HepG2 (cell line): ENCODE data around the gene PBX2. TPM values are rescaled to one million over a fixed set of nuclear protein-coding genes. Genes with fewer than 3 reads are reported as not detected.

Source experiments
- ATAC-seq: fragments of 200-7000 bp; cut with Tn5 transposase; 3 replicates; pipeline ENCODE4 v1.9.1; 2020; ENCODE audit warnings: mild to moderate bottlenecking, moderate library complexity
- BruUV-seq: library from RNA; stranded (reverse); fragments of 400-500 nt; replicated peaks from 2 replicates; lab custom pipeline; 2021; lab: Mats Ljungman, UMichigan
- CTCF ChIA-PET: fragments of 300-600 bp; formaldehyde crosslinking; extraction: SDS; loops from one replicate; lab custom pipeline; 2021; ENCODE audit warnings: low total read pairs, inconsistent platforms, low intra/inter-chr PET ratio; lab: Yijun Ruan, JAX
- POLR2A ChIA-PET: fragments of 350-600 bp; sonication (Branson Sonifier 250); formaldehyde crosslinking; loops from one replicate; lab custom pipeline; 2020; ENCODE audit warnings: antibody characterized with exemption, inconsistent platforms; lab: Yijun Ruan, JAX
- DNase-seq: peaks from one replicate; pipeline ENCODE4 v3.0.0-alpha.2; 2015; ENCODE audit warnings: low spot score
- FAIRE-seq: peaks from 3 replicates; lab custom pipeline; 2011; peaks lifted over from hg19 to GRCh38; lab: Jason Lieb, UNC
- H2AFZ ChIP-seq: one replicate; pipeline ENCODE4 v1.6.1; 2011; ENCODE audit warnings: low read length, inconsistent platforms
- H3K27ac ChIP-seq: fragments of 300-600 bp; 3 replicates; pipeline ENCODE4 v1.8.0; 2011; ENCODE audit warnings: mixed run types, mild to moderate bottlenecking, mixed read lengths, low read length, inconsistent platforms; ENCODE audit not compliant: insufficient read depth; ENCODE audit errors: extremely low read length
- H3K27me3 ChIP-seq, 2 experiments: fragments of 200-600 bp in 1 of 2; 2 replicates in 1 of 2; 3 replicates in 1 of 2; pipeline versions ENCODE4 v1.6.0 to v1.8.0; 2011; ENCODE audit warnings: low read length in 2 of 2, mild to moderate bottlenecking in 2 of 2, moderate library complexity in 2 of 2, inconsistent platforms in 1 of 2; ENCODE audit not compliant: insufficient read depth in 2 of 2, control insufficient read depth in 1 of 2
- H3K36me3 ChIP-seq, 2 experiments: fragments of 200-600 bp in 1 of 2; replicated peaks in 1 of 2; 2 replicates in 1 of 2; 3 replicates in 1 of 2; pipeline versions ENCODE4 v1.5.1 to v1.8.0; 2011; ENCODE audit warnings: low read length in 2 of 2, inconsistent platforms in 1 of 2; ENCODE audit not compliant: insufficient read depth in 2 of 2, control insufficient read depth in 1 of 2
- H3K4me1 ChIP-seq: 2 replicates; pipeline ENCODE4 v1.5.1; 2012; ENCODE audit warnings: low read length, inconsistent platforms; ENCODE audit not compliant: insufficient read depth
- H3K4me2 ChIP-seq: 2 replicates; pipeline ENCODE4 v1.6.0; 2011; ENCODE audit warnings: low read depth, low read length, inconsistent platforms
- H3K4me3 ChIP-seq, 3 experiments: fragments of 200-600 bp in 1 of 3; sonication (generic), shearing (Covaris generic) in 1 of 3; replicated peaks in 1 of 3; 2 replicates each; pipeline ENCODE4 v1.5.1; 2011 to 2016; ENCODE audit warnings: low read length in 3 of 3, inconsistent platforms in 2 of 3, low read depth in 2 of 3, mild to moderate bottlenecking in 2 of 3, control low read depth in 1 of 3, mixed read lengths in 1 of 3; ENCODE audit not compliant: insufficient read depth in 1 of 3
- H3K79me2 ChIP-seq: one replicate; pipeline ENCODE4 v1.6.1; 2011; ENCODE audit warnings: low read length, inconsistent platforms; ENCODE audit not compliant: insufficient read depth
- H3K9ac ChIP-seq: 2 replicates; pipeline ENCODE4 v1.6.0; 2011; ENCODE audit warnings: mild to moderate bottlenecking, low read depth, low read length, inconsistent platforms; ENCODE audit not compliant: insufficient read depth
- H3K9me3 ChIP-seq: 2 replicates; pipeline ENCODE4 v1.5.1; 2012; ENCODE audit warnings: mild to moderate bottlenecking, low read length
- H4K20me1 ChIP-seq: 2 replicates; pipeline ENCODE4 v1.6.0; 2011; ENCODE audit warnings: inconsistent platforms, mild to moderate bottlenecking, low read length, moderate library complexity; ENCODE audit not compliant: insufficient read depth
- ZNF761 ChIP-seq: sonication (generic); formaldehyde crosslinking; conservative IDR thresholded peaks from 2 replicates; pipeline ENCODE4 v1.4.0; 2020; ENCODE audit warnings: mild to moderate bottlenecking, missing genetic modification reagents
- in situ Hi-C: cut with HindIII; loops from 2 replicates; pipeline ENCODE4 v1.10.0; 2017; ENCODE audit warnings: low pct_unique_long_range_greater_than_20kb; ENCODE audit not compliant: extremely low pct_ligation_motif_present
- intact Hi-C: fragments of 100-400 bp; cut with micrococcal nuclease; formaldehyde crosslinking; loops from one replicate; pipeline ENCODE4 v1.10.0; 2022; ENCODE audit not compliant: unreplicated experiment
- polyA plus RNA-seq, 8 experiments: library from polyadenylated mRNA; depleted of rRNA in 3 of 8; stranded (reverse) in 7 of 8; unstranded in 1 of 8; fragments of >200 nt; fragmentation: Illumina TruSeq in 4 of 8; extraction: Trizol in 4 of 8; gene quantifications; 2 replicates each; pipeline versions ENCODE4 v1.2.1 to v1.2.3, GENCODE V29; 2011 to 2016; ENCODE audit warnings: low read depth in 4 of 8, missing spikeins in 1 of 8, mixed read lengths in 1 of 8; ENCODE audit not compliant: insufficient read depth in 1 of 8
- total RNA-seq, 5 experiments: library from RNA; depleted of rRNA; stranded (reverse); fragments of >200 nt; fragmentation: Illumina TruSeq; extraction: Trizol; gene quantifications; 2 replicates each; pipeline ENCODE4 v1.2.3, GENCODE V29; 2016; ENCODE audit warnings: low read depth in 1 of 5
- TF ChIP-seq, protein P1 (sequence below): sonication (generic); formaldehyde crosslinking; IDR thresholded peaks from 2 replicates; pipeline ENCODE4 v1.5.0; 2020; ENCODE audit warnings: mild to moderate bottlenecking, missing genetic modification reagents
- TF ChIP-seq, protein P2 (sequence below): sonication (generic); formaldehyde crosslinking; IDR thresholded peaks from 2 replicates; pipeline ENCODE4 v1.4.0; 2020; ENCODE audit warnings: missing genetic modification reagents

Gene PBX2
- total and polyA plus RNA-seq, 2 of the 13 experiments (the other 11 are each of a cell fraction or from before 2014, with no cell fraction given) = 42.3 to 77.8 TPM

DNA sequence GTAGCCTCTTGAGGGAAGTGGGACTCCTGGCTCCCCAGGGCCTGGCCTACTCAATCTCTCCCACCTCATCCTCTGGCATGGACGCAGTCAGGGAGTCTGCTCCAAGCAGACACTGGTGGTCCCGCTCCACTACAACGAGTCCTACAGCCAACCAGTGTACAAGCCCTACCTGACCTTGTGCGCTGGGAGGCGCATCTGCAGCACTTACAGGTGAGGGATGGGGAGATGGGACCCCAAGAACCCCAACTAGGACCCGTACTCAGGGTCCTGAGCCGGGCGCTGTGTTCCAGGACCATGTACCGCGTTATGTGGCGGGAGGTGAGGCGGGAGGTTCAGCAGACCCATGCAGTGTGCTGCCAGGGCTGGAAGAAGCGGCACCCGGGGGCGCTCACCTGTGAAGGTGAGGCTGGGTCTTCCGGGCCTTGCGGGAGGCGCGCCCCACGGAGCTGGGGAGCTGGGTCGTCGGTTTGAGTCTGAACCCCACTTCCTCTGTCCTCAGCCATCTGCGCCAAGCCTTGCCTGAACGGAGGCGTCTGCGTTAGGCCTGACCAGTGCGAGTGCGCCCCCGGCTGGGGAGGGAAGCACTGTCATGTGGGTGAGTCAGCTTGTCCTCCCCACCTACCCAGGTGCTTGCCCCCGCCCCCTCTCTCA, 23.5 kb downstream of the PBX2 start (continued):
- TF ChIP-seq, protein P1, sequence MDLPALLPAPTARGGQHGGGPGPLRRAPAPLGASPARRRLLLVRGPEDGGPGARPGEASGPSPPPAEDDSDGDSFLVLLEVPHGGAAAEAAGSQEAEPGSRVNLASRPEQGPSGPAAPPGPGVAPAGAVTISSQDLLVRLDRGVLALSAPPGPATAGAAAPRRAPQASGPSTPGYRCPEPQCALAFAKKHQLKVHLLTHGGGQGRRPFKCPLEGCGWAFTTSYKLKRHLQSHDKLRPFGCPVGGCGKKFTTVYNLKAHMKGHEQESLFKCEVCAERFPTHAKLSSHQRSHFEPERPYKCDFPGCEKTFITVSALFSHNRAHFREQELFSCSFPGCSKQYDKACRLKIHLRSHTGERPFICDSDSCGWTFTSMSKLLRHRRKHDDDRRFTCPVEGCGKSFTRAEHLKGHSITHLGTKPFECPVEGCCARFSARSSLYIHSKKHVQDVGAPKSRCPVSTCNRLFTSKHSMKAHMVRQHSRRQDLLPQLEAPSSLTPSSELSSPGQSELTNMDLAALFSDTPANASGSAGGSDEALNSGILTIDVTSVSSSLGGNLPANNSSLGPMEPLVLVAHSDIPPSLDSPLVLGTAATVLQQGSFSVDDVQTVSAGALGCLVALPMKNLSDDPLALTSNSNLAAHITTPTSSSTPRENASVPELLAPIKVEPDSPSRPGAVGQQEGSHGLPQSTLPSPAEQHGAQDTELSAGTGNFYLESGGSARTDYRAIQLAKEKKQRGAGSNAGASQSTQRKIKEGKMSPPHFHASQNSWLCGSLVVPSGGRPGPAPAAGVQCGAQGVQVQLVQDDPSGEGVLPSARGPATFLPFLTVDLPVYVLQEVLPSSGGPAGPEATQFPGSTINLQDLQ (CRISPR knock-in tag) = no peak
- no peak for TF ChIP-seq ZNF761 (CRISPR knock-in tag)

DNA sequence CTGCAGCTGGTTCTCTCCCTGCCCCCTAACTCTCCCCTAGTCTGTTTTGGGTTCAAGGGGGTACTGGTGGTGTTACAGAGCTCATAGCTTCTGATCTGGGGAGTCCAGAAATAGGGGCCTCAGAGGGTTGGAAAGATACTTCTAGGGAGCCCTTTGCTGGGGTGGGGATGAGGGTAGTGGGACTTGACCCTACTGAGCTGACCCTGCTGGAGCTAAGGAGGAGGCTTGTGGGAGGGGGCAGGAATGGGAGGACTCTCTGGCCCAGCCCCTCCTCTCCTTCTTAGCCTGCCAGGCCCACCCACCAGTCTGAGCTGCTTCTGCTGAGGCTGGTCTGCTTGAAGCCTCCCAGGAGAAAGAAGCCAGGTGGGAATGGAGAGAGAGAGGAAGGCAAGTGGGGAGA, 25.7 kb downstream of the PBX2 start, which contains the start of gene EGFL8:
EGFL8 (plus strand) TSS at position 301 of the 400 bp plus-strand sequence. CDS start 1,571 bp downstream, outside the sequence.
- no TSS peak for BruUV-seq
- no peak within 1 kb of the TSS for H2AFZ ChIP-seq
- H3K79me2 ChIP-seq = no peaks in the 10 kb centered on the region
- no peaks in the 10 kb centered on the region for H3K27me3 ChIP-seq
- in situ Hi-C loops = no loop called here
- no peaks in the 10 kb centered on the region for H3K4me1 ChIP-seq
- POLR2A ChIA-PET = interaction anchor here (1.2 kb wide), 1 partner anchor 10 kb away, joined by 3 read pairs; no protein-coding TSS in a partner anchor
- no peak within 1 kb of the TSS for H3K4me3 ChIP-seq
- H3K36me3 ChIP-seq = peaks cover 10 to 38% of the 10 kb centered on the region in 2 experiments
- TF ChIP-seq, protein P2, sequence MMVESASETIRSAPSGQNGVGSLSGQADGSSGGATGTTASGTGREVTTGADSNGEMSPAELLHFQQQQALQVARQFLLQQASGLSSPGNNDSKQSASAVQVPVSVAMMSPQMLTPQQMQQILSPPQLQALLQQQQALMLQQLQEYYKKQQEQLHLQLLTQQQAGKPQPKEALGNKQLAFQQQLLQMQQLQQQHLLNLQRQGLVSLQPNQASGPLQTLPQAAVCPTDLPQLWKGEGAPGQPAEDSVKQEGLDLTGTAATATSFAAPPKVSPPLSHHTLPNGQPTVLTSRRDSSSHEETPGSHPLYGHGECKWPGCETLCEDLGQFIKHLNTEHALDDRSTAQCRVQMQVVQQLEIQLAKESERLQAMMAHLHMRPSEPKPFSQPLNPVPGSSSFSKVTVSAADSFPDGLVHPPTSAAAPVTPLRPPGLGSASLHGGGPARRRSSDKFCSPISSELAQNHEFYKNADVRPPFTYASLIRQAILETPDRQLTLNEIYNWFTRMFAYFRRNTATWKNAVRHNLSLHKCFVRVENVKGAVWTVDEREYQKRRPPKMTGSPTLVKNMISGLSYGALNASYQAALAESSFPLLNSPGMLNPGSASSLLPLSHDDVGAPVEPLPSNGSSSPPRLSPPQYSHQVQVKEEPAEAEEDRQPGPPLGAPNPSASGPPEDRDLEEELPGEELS (CRISPR knock-in tag) = no peak
- TF ChIP-seq, all 625 proteins: peak for 0
- CTCF ChIA-PET = no interaction called here
- H3K4me2 ChIP-seq = no peak within 1 kb of the TSS
- intact Hi-C loops = no loop called here
- no peak for FAIRE-seq
- H3K9me3 ChIP-seq = no peaks in the 10 kb centered on the region
- no peak for DNase-seq
- H3K27ac ChIP-seq = no peak within 1 kb of the TSS
- no peak within 1 kb of the TSS for H3K9ac ChIP-seq
- no peaks in the 10 kb centered on the region for H4K20me1 ChIP-seq
- ATAC-seq = no peak
